Tongue (tissue), 2 donors: Measurements from ENCODE around the gene TCTN2. TPM values are rescaled to one million over a fixed set of nuclear protein-coding genes. Genes with fewer than 3 reads are reported as not detected.

Experiments used
- DNase-seq: peaks from one replicate; pipeline ENCODE4 v3.0.0-alpha.2; 2015
- total RNA-seq: library from RNA; depleted of rRNA; stranded (reverse); fragments of >200 nt; gene quantifications from one replicate; pipeline ENCODE4 v1.2.3, GENCODE V29; 2014

The TCTN2 gene
- 6.8 TPM for total RNA-seq

GRCh38 chr12:123670882-123671728, at the start of gene TCTN2:
TCTN2 (plus strand) TSS chr12:123671113; CDS start chr12:123671241, 128 bp downstream.
- peak; percentile 96 for DNase-seq

GRCh38 chr12:123621619-123622530, 49.0 kb upstream of the TCTN2 start:
- DNase-seq, result no peak

GRCh38 chr12:123633379-123634141, 37.4 kb upstream of the TCTN2 start, which contains the start of the genes EIF2B1 and GTF2H3:
EIF2B1 (minus strand) TSS chr12:123633686; CDS start chr12:123633557, 129 bp downstream.
GTF2H3 (plus strand) TSS chr12:123633829; CDS start chr12:123633860, 31 bp downstream.
- DNase-seq, result peak; percentile 99

GRCh38 chr12:123634142-123634561, 36.8 kb upstream of the TCTN2 start:
- no peak for DNase-seq

GRCh38 chr12:123643911-123644310, 27.0 kb upstream of the TCTN2 start:
- DNase-seq, result no peak

GRCh38 chr12:123645380-123645779, 25.5 kb upstream of the TCTN2 start:
- DNase-seq, result no peak

- DNase-seq, result no peak
Measured at GRCh38 chr12:123645878-123646277, 25.0 kb upstream of the TCTN2 start.

GRCh38 chr12:123648401-123648800, 22.5 kb upstream of the TCTN2 start:
- DNase-seq, result no peak

GRCh38 chr12:123654129-123654701, 16.7 kb upstream of the TCTN2 start:
- no peak for DNase-seq

- DNase-seq, result no peak
Measured at GRCh38 chr12:123655420-123655819, 15.5 kb upstream of the TCTN2 start.

- no peak for DNase-seq
Measured at GRCh38 chr12:123656392-123656791, 14.5 kb upstream of the TCTN2 start.

- no peak for DNase-seq
Measured at GRCh38 chr12:123657211-123657610, 13.7 kb upstream of the TCTN2 start.

- no peak for DNase-seq
Measured at GRCh38 chr12:123659996-123660727, 10.8 kb upstream of the TCTN2 start.

- no peak for DNase-seq
Measured at GRCh38 chr12:123667771-123668170, 3.1 kb upstream of the TCTN2 start.

GRCh38 chr12:123671876-123672275, 963 bp downstream of the TCTN2 start:
- no peak for DNase-seq

- no peak for DNase-seq
Measured at GRCh38 chr12:123675436-123675835, 4.5 kb downstream of the TCTN2 start.

GRCh38 chr12:123676616-123677320, 5.9 kb downstream of the TCTN2 start:
- no peak for DNase-seq

GRCh38 chr12:123678981-123679380, 8.1 kb downstream of the TCTN2 start:
- DNase-seq, result no peak

- DNase-seq, result no peak
Measured at GRCh38 chr12:123681605-123682004, 10.7 kb downstream of the TCTN2 start.

GRCh38 chr12:123683964-123684363, 13.1 kb downstream of the TCTN2 start:
- no peak for DNase-seq
